Measurements from ENCODE around the gene WDFY2. TPM values are rescaled to one million over a fixed set of nuclear protein-coding genes. Genes with fewer than 3 reads are reported as not detected.

Gene WDFY2
- total and polyA plus RNA-seq, 4 donors = 3.4 to 10.5 (median 5.8) TPM

DNA sequence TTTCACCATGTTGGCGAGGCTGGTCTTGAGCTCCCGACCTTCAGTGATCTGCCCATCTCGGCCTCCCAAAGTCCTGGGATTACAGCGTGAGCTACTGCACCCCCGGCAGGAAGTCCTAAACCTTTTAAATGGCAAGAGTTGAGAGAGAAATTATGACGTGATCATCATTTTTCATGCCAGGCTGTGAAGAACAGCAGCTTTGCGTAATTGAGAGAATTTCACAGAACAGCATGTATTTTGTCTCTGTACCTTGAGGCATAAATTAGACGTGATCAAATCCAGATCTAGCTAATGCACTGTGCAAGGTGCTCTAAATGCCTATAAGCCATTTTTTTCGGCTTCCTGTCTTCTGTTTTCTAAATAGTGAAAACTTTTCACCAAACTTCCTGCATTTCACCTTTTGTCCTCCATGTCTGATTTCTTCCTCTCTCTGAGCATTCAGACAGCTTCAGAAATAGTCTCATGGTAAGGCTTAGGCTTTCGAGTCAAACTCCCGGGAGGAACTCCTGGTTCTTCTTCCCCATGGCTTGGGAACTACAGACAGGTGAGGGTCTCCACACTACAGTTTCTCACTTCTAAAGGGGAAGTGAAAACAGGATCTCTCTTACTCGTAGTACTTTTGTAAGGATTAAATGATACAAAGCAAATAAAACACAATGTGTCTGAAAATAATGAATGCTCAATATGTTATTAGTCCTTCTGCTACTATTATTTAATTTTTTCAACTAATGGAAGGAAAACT lies 51.0 kb downstream of the WDFY2 start:
- Histone ChIP-seq H3K27me3 (ENCODE audit: control insufficient read depth in 4 of 4, insufficient read depth in 4 of 4, low read length in 3 of 4) (no peaks in the 10 kb centered on the region), H3K4me1 (ENCODE audit: control insufficient read depth in 4 of 4, insufficient read depth in 4 of 4, low read length in 3 of 4) (peaks cover 6 to 19% (median 10%) of the 10 kb centered on the region in 4 donors), H3K4me3 (ENCODE audit: low read depth in 1 of 3, low read length in 3 of 3) (no peak overlapping the region), H3K27ac (ENCODE audit: low read depth in 1 of 2, low read length in 2 of 2) (no peak overlapping the region), H3K9me3 (ENCODE audit: control insufficient read depth in 4 of 4, low read length in 3 of 4) (no peaks in the 10 kb centered on the region), H3K9ac (ENCODE audit: low read depth in 1 of 2, low read length in 2 of 2) (no peak overlapping the region), H3K36me3 (ENCODE audit: control insufficient read depth in 4 of 4, insufficient read depth in 3 of 4, low read depth in 1 of 4, low read length in 3 of 4) (no peaks in the 10 kb centered on the region)
- 88% methylated on average over 12 of the region's 12 CpGs for WGBS
- TF ChIP-seq, protein P1, sequence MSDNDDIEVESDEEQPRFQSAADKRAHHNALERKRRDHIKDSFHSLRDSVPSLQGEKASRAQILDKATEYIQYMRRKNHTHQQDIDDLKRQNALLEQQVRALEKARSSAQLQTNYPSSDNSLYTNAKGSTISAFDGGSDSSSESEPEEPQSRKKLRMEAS (IDR thresholded peaks at IDR 0.05) = no peak
- TF ChIP-seq, protein P2, sequence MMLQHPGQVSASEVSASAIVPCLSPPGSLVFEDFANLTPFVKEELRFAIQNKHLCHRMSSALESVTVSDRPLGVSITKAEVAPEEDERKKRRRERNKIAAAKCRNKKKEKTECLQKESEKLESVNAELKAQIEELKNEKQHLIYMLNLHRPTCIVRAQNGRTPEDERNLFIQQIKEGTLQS (IDR thresholded peaks at IDR 0.05) = no peak
- TF ChIP-seq JUND (IDR thresholded peaks at IDR 0.05) = no peak
- TF ChIP-seq EGR1 (IDR thresholded peaks at IDR 0.05; ENCODE audit: low read depth in 2 of 2) = no peak
- TF ChIP-seq GABPA (IDR thresholded peaks at IDR 0.05 in 1 of 2, conservative IDR thresholded peaks at IDR 0.05 in 1 of 2) = no peak
- no peak for TF ChIP-seq RXRA (IDR thresholded peaks at IDR 0.05)
- TF ChIP-seq FOXA2 (IDR thresholded peaks at IDR 0.05) = no peak
- no peak for TF ChIP-seq NR2F2 (IDR thresholded peaks at IDR 0.05)
- no peak for TF ChIP-seq HNF4A (conservative IDR thresholded peaks at IDR 0.05)
- TF ChIP-seq HNF4G (IDR thresholded peaks at IDR 0.05) = no peak
- TF ChIP-seq YY1 (IDR thresholded peaks at IDR 0.05) = no peak
- DNase-seq (ENCODE audit: low spot score) = no peak

DNA sequence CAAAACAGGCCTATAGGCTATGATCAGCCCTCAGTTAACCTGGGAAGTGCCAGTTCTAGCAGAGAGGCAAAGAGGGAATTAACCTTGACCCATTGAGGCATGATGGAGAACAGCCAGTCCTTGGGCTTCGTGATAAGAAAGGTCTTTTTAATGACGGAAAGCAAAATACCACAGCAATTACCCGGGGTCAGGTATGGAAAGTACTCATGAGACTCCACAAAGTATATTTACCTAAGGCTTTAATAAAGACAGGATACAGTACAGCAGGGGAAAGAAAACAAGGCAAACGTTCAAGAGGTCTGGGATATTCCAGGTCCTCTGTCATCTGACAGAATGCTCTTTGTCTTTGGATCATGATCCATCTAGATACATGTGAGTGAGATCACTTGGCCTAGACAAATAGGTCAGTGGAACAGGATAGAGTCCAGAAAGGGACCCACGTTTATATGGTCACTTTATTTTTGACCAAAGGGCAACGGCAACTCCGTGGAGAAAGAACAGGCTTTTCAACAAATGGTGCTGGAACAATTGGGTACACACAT lies 52.2 kb downstream of the WDFY2 start:
- 23% methylated on average over 7 of the region's 7 CpGs for WGBS
- DNase-seq (ENCODE audit: low spot score) = no peak
- Histone ChIP-seq H3K9ac (ENCODE audit: low read depth in 1 of 2, low read length in 2 of 2) (no peak overlapping the region), H3K4me1 (ENCODE audit: control insufficient read depth in 4 of 4, insufficient read depth in 4 of 4, low read length in 3 of 4) (peaks cover 6 to 19% (median 10%) of the 10 kb centered on the region in 4 donors), H3K4me3 (ENCODE audit: low read depth in 1 of 3, low read length in 3 of 3) (no peak overlapping the region), H3K27ac (ENCODE audit: low read depth in 1 of 2, low read length in 2 of 2) (peak overlapping the region; percentile 50 to 75), H3K36me3 (ENCODE audit: control insufficient read depth in 4 of 4, insufficient read depth in 3 of 4, low read depth in 1 of 4, low read length in 3 of 4) (no peaks in the 10 kb centered on the region), H3K27me3 (ENCODE audit: control insufficient read depth in 4 of 4, insufficient read depth in 4 of 4, low read length in 3 of 4) (no peaks in the 10 kb centered on the region), H3K9me3 (ENCODE audit: control insufficient read depth in 4 of 4, low read length in 3 of 4) (no peaks in the 10 kb centered on the region)
- TF ChIP-seq FOXA2 (IDR thresholded peaks at IDR 0.05) = peak; percentile 15
- TF ChIP-seq, protein P3, sequence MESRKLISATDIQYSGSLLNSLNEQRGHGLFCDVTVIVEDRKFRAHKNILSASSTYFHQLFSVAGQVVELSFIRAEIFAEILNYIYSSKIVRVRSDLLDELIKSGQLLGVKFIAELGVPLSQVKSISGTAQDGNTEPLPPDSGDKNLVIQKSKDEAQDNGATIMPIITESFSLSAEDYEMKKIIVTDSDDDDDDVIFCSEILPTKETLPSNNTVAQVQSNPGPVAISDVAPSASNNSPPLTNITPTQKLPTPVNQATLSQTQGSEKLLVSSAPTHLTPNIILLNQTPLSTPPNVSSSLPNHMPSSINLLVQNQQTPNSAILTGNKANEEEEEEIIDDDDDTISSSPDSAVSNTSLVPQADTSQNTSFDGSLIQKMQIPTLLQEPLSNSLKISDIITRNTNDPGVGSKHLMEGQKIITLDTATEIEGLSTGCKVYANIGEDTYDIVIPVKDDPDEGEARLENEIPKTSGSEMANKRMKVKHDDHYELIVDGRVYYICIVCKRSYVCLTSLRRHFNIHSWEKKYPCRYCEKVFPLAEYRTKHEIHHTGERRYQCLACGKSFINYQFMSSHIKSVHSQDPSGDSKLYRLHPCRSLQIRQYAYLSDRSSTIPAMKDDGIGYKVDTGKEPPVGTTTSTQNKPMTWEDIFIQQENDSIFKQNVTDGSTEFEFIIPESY (IDR thresholded peaks at IDR 0.05) = peak; percentile 63
- TF ChIP-seq EGR1 (IDR thresholded peaks at IDR 0.05; ENCODE audit: low read depth in 2 of 2) = no peak
- TF ChIP-seq, protein P2 (IDR thresholded peaks at IDR 0.05) = peak; percentile 16
- TF ChIP-seq JUND (IDR thresholded peaks at IDR 0.05) = peak; percentile 54 to 81
- TF ChIP-seq, protein P4, sequence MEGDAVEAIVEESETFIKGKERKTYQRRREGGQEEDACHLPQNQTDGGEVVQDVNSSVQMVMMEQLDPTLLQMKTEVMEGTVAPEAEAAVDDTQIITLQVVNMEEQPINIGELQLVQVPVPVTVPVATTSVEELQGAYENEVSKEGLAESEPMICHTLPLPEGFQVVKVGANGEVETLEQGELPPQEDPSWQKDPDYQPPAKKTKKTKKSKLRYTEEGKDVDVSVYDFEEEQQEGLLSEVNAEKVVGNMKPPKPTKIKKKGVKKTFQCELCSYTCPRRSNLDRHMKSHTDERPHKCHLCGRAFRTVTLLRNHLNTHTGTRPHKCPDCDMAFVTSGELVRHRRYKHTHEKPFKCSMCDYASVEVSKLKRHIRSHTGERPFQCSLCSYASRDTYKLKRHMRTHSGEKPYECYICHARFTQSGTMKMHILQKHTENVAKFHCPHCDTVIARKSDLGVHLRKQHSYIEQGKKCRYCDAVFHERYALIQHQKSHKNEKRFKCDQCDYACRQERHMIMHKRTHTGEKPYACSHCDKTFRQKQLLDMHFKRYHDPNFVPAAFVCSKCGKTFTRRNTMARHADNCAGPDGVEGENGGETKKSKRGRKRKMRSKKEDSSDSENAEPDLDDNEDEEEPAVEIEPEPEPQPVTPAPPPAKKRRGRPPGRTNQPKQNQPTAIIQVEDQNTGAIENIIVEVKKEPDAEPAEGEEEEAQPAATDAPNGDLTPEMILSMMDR (IDR thresholded peaks at IDR 0.05; ENCODE audit: low read depth, low read length, missing input control) = no peak
- TF ChIP-seq FOXA1 (IDR thresholded peaks at IDR 0.05) = peak; percentile 24
- peak; percentile 50 to 58 for TF ChIP-seq RAD21 (IDR thresholded peaks at IDR 0.05)
- TF ChIP-seq SP1 (IDR thresholded peaks at IDR 0.05) = peak; percentile 77
- peak; percentile 66 for TF ChIP-seq HNF4G (IDR thresholded peaks at IDR 0.05)
- TF ChIP-seq TAF1 (conservative IDR thresholded peaks at IDR 0.05) = no peak
- TF ChIP-seq HNF4A (conservative IDR thresholded peaks at IDR 0.05) = peak; percentile 93 to 99
- TF ChIP-seq GABPA (IDR thresholded peaks at IDR 0.05 in 1 of 2, conservative IDR thresholded peaks at IDR 0.05 in 1 of 2) = no peak
- TF ChIP-seq, protein P5, sequence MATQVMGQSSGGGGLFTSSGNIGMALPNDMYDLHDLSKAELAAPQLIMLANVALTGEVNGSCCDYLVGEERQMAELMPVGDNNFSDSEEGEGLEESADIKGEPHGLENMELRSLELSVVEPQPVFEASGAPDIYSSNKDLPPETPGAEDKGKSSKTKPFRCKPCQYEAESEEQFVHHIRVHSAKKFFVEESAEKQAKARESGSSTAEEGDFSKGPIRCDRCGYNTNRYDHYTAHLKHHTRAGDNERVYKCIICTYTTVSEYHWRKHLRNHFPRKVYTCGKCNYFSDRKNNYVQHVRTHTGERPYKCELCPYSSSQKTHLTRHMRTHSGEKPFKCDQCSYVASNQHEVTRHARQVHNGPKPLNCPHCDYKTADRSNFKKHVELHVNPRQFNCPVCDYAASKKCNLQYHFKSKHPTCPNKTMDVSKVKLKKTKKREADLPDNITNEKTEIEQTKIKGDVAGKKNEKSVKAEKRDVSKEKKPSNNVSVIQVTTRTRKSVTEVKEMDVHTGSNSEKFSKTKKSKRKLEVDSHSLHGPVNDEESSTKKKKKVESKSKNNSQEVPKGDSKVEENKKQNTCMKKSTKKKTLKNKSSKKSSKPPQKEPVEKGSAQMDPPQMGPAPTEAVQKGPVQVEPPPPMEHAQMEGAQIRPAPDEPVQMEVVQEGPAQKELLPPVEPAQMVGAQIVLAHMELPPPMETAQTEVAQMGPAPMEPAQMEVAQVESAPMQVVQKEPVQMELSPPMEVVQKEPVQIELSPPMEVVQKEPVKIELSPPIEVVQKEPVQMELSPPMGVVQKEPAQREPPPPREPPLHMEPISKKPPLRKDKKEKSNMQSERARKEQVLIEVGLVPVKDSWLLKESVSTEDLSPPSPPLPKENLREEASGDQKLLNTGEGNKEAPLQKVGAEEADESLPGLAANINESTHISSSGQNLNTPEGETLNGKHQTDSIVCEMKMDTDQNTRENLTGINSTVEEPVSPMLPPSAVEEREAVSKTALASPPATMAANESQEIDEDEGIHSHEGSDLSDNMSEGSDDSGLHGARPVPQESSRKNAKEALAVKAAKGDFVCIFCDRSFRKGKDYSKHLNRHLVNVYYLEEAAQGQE (IDR thresholded peaks at IDR 0.05) = peak; percentile 33
- peak; percentile 55 for TF ChIP-seq YY1 (IDR thresholded peaks at IDR 0.05)
- no peak for TF ChIP-seq NR2F2 (IDR thresholded peaks at IDR 0.05)
- TF ChIP-seq, protein P1 (IDR thresholded peaks at IDR 0.05) = peak; percentile 72
- TF ChIP-seq RXRA (IDR thresholded peaks at IDR 0.05) = peak; percentile 65 to 86
